Measurements from ENCODE around the gene OR2AP1. TPM values are rescaled to one million over a fixed set of nuclear protein-coding genes. Genes with fewer than 3 reads are reported as not detected.

The OR2AP1 gene
- total RNA-seq, 2 donors from 2014 or later = not detected

DNA sequence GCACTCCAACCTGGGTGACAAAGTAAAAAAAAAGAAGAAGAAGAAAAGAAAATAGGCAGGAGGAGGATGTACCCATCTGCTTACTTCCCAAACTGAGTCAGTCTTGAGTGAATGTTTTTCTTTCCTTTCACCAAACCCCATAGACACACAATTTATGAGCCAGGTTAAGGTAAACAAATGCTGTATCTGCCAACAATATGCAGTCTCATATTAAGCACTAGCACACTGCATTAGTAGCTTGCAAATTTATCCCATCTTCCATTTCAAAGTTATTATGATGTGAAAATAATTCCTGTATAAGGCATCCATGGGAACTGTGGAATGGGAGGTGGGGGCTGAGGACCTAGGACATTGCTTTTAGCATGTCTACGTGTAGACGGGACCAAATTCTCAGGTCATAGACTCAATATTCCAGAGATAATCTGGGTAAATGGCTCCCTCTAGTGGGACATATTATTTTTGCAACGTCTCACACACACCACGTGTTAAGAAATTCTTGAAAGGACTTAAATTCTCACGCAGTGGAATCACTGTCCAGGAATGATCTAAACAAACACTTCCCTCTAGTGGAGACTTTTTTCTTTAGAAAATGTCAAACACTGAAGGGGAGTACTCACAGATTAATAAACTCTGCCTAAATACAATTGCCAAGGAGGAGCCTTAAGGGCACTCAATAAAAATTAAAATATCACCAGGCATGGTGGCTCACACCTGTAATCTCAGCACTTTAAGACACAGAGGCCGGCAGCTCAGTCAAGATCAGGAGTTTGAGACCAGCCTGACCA, 47.3 kb downstream of the OR2AP1 start:
- Mint-ChIP-seq H3K27ac (no peak overlapping the region), H3K4me3 (no peak overlapping the region), H3K4me1 (ENCODE audit: low read depth in 2 of 2) (no peaks in the 10 kb centered on the region), H3K9me3 (peaks cover 3% of the 10 kb centered on the region), H3K36me3 (peaks cover 7% of the 10 kb centered on the region), H3K27me3 (peaks cover 33 to 59% of the 10 kb centered on the region in 2 donors)
- DNase-seq (ENCODE audit: low spot score) = no peak
- ATAC-seq = peak; percentile 76 to 77

- Mint-ChIP-seq H3K36me3 (no peaks in the 10 kb centered on the region), H3K27ac (no peak overlapping the region), H3K27me3 (peaks cover 18 to 25% of the 10 kb centered on the region in 2 donors), H3K9me3 (no peaks in the 10 kb centered on the region), H3K4me1 (ENCODE audit: low read depth in 2 of 2) (peaks cover 2% of the 10 kb centered on the region in 2 donors), H3K4me3 (no peak overlapping the region)
- ATAC-seq = peak in 1 of 2 donors; percentile 59
- no peak for DNase-seq (ENCODE audit: low spot score)
Observed at GRCh38 chr12:55624056-55624455, 51.8 kb downstream of the OR2AP1 start.

Other genes starting within 250 kb of the OR2AP1 start
- gene OR6C3, start 241.7 kb upstream of the OR2AP1 start, total RNA-seq = not detected
- not detected for gene OR6C75, start 209.5 kb upstream of the OR2AP1 start, total RNA-seq
- not detected for gene OR6C65, start 171.9 kb upstream of the OR2AP1 start, total RNA-seq
- gene OR6C76, start 146.2 kb upstream of the OR2AP1 start, total RNA-seq = not detected
- not detected for gene OR6C2, start 128.4 kb upstream of the OR2AP1 start, total RNA-seq
- gene OR6C70, start 102.3 kb upstream of the OR2AP1 start, total RNA-seq = not detected
- not detected for gene OR6C68, start 80.1 kb upstream of the OR2AP1 start, total RNA-seq
- gene OR6C4, start 22.9 kb upstream of the OR2AP1 start, total RNA-seq = not detected
- not detected for gene OR10P1, start 64.4 kb downstream of the OR2AP1 start, total RNA-seq
- 1 to 10 TPM; 2.1 to 4.2 TPM for gene ITGA7, start 135.4 kb downstream of the OR2AP1 start, total RNA-seq
- gene BLOC1S1, start 143.6 kb downstream of the OR2AP1 start, total RNA-seq = 10 to 100 TPM; 54.8 to 85.8 TPM
- gene RDH5, start 147.9 kb downstream of the OR2AP1 start, total RNA-seq = 10 to 100 TPM; 10.2 to 11.7 TPM
- 100 to 1,000 TPM; 263 to 327 TPM for gene CD63, start 156.5 kb downstream of the OR2AP1 start, total RNA-seq
- 10 to 100 TPM in 1 of 2 donors, 1 to 10 TPM in 1; 5.0 to 18.4 TPM for gene GDF11, start 170.7 kb downstream of the OR2AP1 start, total RNA-seq
- gene SARNP, start 245.3 kb downstream of the OR2AP1 start, total RNA-seq = 10 to 100 TPM; 68.0 to 74.9 TPM
- 10 to 100 TPM; 36.9 to 56.7 TPM for gene ORMDL2, start 245.6 kb downstream of the OR2AP1 start, total RNA-seq

All from natural killer cell treated with Interleukin-12 subunit alpha and Interleukin-12 subunit beta and Interleukin-15 and Interleukin-18, amount 100 ng/mL, for 72 hours (primary cell).